ENCODE measurements around the gene LRRC75A.
"Not testable (repeated sequence)": the region's sequence is repeated elsewhere in the genome, so short reads cannot be mapped to it uniquely, and the experiment has no call there.

The LRRC75A gene

DNA sequence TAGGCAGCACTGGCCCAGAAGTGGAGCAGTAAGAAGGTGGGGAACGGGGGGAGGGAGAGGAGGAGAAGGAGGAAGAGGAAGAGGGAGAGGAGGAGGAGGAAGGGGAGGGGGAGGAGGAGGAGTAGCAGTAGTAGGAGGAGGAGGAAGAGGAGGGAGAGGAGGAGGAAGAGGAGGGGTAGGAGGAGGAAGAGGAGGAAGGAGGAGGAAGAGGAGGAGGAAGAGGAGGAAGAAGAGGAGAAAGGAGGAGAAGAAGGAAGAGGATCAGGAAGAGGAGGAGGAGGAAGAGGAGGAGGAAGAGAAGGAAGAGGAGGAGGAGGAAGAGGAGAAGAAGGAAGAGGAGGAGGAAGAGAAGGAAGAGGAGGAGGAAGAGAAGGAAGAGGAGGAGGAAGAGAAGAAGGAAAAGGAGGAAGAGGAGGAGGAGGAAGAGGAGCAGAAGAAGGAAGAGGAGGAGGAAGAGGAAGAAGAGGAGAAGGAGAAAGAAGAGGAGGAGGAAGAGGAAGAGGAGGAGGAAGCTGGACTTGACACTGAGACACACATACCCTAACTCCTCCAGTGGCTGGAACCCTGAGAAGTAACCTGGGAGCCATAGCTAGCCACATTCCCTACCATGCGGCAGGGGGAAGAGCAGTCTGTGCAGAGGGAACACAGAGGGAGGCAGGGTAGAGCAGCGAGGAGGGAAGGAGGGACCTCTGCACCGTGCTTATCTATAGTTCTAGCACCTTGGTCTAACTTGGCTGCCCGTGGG is 35.8 kb downstream of the LRRC75A start:
- no peak for DNase-seq (ENCODE audit: low read depth, low spot score)
- H3K27ac ChIP-seq = no peak overlapping the region

DNA sequence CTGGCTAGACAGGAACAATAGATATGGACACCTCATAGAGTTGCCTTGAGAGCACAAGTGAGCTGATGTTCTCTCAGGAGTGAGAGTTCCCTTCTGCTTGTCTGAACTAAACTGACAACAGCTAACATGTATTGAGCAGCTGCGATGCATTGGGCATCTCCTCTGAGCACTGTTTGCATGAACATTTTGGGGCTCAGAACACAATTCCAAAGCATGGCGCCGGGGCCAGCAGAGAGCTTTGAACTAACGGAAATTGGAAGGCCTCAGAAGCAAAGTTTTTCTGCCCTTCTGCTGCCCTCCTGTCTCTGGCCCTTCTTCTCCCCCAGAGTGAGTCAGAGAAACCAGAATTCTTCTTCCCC is 38.5 kb downstream of the LRRC75A start:
- H3K27ac ChIP-seq = no peak overlapping the region
- DNase-seq (ENCODE audit: low read depth, low spot score) = no peak

DNA sequence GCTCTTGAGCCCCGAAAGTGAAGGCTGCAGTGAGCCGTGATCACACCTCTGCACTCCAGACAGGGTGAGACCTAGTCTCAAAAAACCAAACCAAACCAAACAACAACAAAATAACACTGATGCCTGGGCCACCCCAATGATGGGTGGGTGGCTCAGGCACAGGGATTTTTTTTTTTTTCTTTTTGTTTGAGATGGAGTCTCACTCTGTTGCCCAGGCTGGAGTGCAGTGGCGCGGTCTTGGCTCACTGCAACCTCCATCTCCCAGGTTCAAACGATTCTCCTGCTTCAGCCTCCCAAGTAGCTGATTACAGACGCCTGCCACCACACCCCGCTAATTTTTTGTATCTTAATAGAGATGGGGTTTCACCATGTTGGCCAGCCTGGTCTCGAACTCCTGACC is 39.7 kb downstream of the LRRC75A start:
- H3K27ac ChIP-seq; DNase-seq (ENCODE audit: low read depth, low spot score): not testable (repeated sequence)

DNA sequence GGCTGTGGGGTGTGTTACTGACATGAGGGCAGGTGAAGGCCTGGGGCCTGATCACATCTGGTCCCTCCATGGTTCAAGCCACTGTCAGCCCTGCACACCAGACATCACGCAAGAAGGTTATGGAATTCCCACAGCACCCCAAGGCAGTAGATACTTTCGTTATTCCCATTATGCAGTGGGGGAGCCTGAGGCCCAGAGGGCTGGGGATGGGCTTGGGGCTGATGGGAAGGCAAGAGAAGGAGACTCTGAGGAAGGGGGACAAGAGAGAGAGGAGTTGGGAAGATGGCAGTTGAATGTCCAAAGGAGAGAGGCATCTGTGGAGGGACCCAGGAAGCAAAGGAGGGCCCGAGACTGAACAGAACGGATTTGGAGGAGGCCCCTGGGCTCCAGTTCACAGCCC is 42.0 kb downstream of the LRRC75A start:
- DNase-seq (ENCODE audit: low read depth, low spot score) = no peak
- H3K27ac ChIP-seq = no peak overlapping the region

DNA sequence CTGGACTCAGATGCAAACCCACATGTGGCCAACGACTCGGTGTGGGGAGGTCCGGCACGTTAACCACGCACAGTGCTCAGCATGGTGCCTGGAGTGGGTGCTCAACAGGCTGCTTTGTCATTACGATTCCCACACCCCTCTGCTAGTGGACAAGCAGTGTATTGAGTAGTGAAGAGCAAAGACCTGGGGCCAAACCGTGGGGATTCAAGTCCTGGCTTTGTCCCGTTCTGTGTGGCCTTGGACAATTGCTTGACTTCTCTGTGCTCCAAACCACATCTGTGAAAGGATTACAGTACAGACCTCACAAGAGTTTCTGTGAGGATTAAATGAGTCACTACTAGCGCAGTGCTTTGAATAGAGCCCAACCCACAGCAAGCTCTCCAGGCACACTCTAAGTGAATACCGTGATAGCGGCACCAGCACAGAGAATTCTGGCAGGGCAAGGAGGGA is 42.8 kb downstream of the LRRC75A start:
- no peak for DNase-seq (ENCODE audit: low read depth, low spot score)

DNA sequence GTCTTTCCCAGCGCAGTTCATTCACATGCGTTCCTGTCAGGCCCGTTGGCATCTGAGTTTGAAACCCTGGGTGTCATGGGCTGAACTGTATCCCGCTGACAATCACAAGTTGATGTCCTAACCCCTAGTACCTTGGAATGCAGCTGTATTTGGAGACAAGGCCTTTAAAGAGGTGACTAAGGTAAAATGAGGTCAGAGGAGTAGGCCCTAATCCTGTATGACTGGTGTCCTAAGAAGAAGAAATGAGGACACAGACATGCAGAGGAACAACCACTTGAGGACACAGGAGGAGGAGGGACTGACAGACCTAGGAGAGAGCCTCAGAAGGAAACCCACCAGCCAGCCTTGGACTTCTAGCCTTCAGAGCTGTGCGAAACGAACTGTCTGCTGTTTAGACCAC is 43.5 kb downstream of the LRRC75A start:
- no peak for DNase-seq (ENCODE audit: low read depth, low spot score)

More for the DNA sequence above, 42.8 kb downstream of the LRRC75A start:
- peak overlapping the region; percentile 7 for H3K27ac ChIP-seq

DNA sequence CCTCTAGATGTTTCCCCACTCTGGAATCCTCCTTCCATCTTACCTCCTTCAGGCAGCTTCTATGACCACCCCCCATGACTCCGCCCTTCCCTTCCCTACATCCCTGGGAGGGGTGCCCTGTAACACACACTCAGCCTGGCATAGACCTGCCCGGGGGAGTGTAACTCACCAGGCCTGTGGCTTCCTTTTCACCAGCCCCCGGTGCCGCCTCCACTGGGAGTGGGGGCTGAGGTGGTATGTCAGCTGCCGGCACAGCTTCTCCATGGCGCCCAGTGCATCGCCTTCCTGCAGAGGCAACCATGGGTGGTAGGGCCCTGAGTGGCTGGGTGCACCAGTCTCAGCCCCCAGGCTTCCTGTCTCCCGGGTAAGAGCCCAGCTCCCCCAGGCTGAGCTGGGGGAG is 44.3 kb downstream of the LRRC75A start:
- no peak for DNase-seq (ENCODE audit: low read depth, low spot score)
- no peak overlapping the region for H3K27ac ChIP-seq

More for the DNA sequence above, 43.5 kb downstream of the LRRC75A start:
- H3K27ac ChIP-seq = peak overlapping the region; percentile 7

DNA sequence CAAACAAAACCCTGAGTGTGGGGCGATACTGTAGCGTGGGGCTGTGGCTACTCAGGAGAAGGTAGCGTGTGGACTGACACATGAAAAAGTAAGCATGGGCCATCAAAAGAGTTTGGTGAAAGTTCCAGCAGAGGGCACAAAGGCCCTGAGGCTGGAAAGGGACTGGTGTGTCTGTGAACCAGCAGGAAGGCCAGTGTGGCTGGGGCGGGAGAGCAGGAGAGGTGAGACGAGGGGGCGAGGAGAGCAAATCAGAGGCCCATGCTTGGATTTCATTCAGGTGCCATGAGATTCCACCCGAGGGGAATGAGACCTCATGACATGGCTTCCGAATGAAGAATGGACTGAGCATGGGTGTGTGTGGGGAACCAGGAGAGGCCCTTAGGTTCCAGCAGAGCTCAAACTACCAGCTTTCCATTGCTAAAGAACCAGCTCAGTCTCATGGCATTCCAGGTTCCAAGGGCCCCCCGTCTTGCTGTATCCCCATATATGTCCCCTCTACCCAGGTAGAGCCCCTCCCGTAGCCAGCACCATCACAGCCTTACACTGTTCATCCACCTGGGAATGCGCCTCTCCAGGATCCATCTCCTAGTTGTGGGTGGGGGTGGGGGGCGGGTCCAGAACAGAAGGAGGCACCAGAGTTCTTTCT is 45.5 kb downstream of the LRRC75A start:
- no peak for DNase-seq (ENCODE audit: low read depth, low spot score)
- H3K27ac ChIP-seq = peak overlapping the region; percentile 20

DNA sequence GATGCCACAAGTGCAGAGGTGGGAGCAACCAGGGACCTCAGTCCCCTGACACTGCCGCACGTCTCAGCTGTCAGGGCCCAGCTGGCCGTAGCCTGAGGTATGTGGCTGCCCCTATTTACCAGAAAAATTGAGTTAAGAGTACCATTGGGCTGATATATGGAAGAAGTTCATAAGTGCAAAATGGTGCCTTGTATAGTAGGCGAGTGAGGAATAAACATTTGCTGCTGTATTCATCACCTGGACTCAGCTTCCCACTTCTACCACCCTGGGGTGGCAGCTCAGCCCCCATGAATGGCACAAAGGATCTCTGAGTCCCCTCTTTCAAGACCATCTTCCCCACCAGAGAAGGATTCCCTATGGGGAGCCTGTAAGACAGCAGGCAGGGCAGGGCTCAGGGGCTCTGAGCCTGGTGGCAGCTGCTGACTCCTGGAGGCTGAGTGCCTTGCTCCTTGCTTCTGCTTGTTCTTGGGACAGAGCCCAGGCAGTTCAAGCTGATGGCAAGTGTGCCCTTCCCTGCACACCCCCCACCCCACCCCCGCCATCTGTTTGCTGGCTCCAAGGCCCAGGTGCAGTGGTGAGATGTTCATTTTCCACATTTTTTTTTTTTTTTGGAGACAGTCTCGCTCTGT is 47.6 kb downstream of the LRRC75A start:
- no peak for DNase-seq (ENCODE audit: low read depth, low spot score)
- H3K27ac ChIP-seq = peak overlapping the region; percentile 95

DNA sequence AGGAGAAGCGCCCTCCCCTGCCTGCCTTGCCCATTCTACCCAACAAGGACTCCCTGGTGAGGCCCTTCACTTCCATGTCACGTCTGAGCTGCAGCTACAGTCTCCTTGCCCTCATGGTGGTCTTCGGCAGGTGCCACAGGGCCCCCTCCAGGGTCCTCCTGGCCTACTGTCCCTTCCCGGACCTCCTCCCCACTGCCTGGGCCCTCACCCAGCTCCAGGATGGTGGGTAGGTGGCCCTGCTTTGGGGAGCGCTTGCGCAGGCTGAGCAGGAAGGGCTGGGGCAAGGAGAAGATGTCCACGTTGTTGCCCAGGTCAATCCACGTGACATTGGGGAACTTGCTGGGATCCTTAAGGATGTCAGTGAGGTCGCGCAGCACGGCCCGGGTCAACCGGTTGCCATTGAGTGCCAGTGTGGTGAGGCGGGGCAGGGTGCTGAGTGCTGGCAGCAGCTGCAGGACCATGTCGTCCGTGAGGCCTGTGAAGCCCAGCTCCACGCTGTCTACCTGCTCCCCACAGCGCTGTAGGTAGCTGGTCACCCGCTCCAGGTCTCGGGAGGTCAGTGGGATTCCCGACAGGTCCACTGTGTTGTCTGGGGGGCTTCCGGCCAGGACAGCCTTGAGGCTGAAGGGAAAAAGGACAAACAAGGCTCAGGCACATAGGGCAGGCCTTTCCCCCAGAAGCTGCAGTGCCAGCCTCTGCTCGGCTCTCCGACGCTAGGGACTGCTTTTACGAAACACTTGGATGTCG is 48.3 kb downstream of the LRRC75A start:
- DNase-seq (ENCODE audit: low read depth, low spot score) = no peak
- H3K27ac ChIP-seq = peak overlapping the region; percentile 95

DNA sequence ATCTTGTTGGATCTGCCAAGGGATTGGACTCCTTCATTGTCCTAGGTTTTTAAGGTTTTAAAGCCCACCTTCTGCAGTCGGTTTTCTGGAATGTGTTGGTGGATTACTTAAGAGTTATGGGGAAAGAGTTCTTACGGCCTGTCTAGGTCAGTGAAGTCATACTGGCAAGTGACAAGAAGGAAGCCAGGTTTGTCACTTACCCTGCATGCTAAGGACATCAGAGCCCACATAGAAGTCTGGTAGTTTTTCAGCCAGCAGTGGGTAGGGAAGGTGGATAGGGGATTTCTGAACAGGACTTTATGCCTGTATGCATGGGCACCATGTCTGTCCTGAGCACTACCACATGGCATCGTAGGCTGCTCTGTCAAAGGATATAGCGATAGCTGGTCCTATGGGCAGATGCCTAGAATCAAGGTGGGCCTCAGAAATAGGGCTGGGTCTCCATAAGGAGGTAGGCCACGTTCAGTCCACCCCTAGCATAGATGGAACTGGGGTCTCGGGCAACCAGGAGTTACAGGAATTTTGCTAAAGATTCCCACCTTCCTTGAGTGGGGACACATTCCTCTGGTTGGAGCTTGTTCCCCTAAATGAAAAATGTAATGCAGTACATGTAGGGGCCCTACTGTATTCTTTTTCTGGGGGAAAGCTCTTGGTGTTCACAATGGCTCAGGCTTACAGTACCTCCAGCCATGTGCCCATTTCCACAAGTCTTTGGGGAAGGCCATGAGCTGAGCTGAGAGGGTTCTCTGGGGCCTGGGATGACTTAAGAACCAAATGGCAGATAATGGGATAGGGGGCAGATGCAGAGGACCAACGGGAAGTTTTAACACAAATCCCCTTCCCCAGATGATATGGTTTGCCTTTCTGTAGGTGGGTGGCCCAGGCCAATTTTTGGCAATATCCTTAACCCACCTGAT is 49.1 kb downstream of the LRRC75A start:
- no peak for DNase-seq (ENCODE audit: low read depth, low spot score)
- H3K27ac ChIP-seq = peak overlapping the region; percentile 95

DNA sequence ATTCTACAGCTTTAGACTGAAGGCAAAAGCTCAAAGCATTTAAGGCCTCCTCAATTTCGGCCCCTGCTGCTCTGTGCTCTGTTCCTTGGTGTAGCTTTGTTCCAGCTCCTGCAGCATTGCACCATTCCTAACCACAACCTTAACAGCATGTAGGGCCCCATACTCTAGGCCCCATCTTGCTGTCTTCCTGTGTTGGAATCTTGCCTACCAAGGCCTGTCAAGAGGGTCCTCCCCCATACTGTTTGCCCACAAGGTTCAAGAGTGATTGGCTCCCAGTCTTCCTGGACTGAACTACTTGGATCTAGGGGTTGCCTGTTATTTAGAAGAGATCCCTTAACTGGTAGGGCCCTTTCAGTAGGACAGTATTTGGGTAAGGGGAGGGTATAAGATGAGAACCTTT is 49.9 kb downstream of the LRRC75A start:
- DNase-seq (ENCODE audit: low read depth, low spot score) = no peak
- H3K27ac ChIP-seq = peak overlapping the region; percentile 95

DNA sequence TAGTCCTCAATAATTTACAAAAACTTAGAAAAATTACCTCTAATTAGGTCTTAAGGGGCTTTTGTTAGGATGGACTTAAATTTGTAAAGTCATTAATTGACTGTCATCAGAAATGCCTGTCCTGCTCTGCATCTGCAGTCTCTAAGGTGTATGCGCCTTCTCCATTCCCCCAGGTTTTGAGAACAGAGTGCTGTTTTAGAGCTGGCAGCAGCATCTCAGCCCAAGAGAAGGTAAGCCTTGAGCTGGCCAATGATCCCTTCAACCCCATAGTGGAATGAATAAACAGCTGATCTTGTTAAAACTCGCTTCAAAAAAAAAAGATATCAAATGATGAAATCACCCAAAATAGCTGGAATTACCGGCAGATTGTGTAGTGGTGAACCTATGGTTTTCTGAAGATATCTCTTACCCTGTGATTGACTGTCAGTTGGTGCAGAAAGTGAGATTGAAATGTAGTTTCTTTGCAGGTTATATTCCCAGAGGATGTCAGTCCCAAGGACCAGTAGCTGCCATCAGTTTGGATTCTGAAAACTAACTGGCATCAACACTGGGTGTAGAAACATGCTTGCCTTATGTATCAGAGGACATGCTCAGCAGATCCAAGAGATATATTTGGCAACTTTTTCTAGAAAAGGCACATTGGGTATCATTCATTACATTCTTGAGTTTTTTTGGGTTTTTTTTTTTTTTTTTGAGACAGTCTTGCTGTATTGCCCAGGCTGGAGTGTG is 50.9 kb downstream of the LRRC75A start:
- H3K27ac ChIP-seq = peak overlapping the region; percentile 95
- no peak for DNase-seq (ENCODE audit: low read depth, low spot score)

DNA sequence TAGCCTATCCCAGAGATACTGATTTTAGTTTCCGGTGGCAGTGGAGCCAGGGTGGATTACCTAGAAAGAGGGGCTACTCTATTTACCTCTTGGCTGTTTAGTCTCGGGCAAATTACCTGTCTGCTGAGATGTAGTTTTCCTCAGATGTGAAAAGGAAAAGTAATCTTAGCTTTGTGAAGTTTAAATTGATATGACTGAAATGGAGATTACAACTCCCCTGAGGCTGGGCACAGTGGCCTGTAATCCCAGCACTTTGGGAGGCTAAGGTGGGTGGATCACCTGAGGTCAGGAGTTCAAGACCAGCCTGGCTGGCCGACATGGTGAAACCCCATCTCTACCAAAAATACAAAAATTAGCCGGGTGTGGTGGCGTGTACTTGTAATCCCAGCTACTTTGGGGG is 51.6 kb downstream of the LRRC75A start:
- H3K27ac ChIP-seq = peak overlapping the region; percentile 95

DNA sequence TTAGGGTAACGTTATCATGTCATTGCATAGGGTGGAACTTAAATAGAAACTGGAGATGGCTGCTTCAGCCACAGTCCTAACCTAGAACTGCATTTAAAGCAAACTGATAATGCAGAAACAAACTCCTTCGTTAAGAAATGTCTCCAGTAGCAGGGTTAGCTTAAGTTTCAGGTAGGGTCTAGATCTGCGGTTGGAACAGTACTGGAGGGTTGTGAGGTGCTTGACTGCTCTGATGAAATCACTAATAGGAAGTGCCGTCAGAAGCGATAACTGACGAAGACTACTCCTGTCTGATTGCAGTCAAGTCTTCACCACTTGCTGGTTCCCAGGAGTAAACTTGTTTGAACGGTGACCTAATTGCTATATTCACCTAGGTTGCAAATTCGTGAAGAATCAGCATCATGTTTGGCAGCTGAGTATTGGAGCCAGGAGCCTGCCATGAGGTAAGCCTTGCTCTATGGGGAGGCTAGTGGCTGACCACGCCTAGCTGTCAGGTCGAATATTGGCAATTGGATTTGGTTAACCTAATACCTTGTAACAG is 52.1 kb downstream of the LRRC75A start:
- DNase-seq (ENCODE audit: low read depth, low spot score) = no peak

More for the DNA sequence above, 51.6 kb downstream of the LRRC75A start:
- not testable (repeated sequence) for DNase-seq (ENCODE audit: low read depth, low spot score)

DNA sequence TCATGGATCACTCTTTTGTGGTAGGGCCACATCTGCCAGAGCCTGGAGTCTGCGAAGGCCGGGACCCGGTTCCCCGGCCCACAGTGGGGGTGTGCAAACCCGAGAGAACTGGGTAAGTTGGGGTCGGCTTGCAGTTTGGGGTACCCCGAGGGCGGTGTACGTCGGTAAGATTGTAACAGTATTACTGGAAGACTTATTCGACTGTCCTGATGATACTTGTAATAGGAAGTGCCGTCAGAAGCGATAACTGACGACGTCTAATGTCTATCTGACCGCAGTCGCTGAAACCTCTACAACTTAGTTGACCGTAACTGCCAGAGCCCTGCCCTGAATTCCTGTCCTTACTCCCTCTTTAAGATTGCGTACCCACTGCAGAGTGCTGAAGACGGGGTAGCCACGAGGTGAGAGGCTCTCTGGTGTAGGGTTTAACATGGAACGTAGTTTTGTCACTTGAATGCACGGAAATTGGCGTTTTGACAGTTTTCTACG is 52.6 kb downstream of the LRRC75A start:
- no peak for DNase-seq (ENCODE audit: low read depth, low spot score)
- peak overlapping the region; percentile 95 for H3K27ac ChIP-seq

More for the DNA sequence above, 52.1 kb downstream of the LRRC75A start:
- peak overlapping the region; percentile 95 for H3K27ac ChIP-seq

DNA sequence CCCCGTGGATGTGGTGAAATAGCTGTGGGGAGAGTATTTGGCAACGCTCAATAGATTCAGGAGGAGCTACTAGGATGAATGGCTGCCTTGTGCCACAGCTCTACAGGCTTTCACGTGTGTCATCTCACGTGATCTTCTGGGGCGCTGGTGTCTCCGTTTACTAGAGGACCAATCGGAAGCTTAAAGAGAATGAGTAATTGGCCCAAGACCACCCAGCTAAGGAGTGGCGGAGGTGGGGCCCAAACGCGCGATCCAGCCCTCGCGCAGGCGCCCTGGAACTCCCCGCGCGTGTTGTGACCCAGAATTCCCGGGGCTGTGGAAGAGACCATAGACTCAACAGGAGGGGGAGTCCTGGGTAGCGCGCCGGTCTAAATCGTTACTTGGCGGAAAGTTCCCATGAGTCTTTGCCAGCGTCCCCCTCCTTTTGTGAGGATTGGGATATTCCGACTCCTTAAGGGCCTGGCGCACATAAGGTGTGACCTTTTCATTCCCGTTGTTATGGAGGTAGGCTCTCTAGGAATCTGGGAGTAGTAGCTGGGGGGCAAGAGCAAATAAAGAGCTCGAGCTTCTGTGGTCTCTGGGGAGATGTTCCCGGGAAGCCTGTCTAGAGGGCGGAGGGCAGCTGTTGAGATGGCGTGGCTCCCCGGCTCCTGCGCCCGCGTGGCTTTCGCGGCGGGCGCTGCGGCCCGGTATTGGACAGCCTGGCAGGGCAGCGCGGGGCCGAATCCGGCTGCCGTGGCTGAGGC is 53.3 kb downstream of the LRRC75A start:
- H3K27ac ChIP-seq = peak overlapping the region; percentile 95
- DNase-seq (ENCODE audit: low read depth, low spot score) = peak; percentile 97

DNA sequence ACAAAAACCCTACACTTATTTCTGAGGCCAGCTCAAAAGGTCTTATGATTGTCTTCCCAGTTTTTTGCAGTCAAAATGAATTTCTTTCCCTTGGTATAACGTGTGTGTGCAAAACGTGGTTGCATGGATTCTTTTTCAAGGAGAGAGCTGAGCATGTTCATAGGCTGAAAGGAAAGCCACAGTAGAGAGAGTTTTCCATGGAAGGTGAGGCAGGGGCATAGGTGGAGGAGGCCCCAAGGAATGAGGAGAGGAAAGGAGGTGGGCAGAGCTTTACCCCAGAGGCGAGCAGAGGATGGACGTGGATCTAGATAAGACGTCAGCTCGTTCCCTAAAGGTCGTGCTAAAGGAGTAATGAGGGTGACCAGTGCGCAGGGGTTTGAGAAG is 53.8 kb downstream of the LRRC75A start:
- DNase-seq (ENCODE audit: low read depth, low spot score) = no peak
- H3K27ac ChIP-seq = peak overlapping the region; percentile 95

Measured in epithelial cell of prostate (primary cell).